B cell (primary cell): ENCODE data around the gene LYRM9. TPM values are rescaled to one million over a fixed set of nuclear protein-coding genes. Genes with fewer than 3 reads are reported as not detected.

ENCODE experiments used
- ATAC-seq: fragments of 200-7000 bp; cut with Tn5 transposase; one replicate; pipeline ENCODE4 v1.10.0; 2021; ENCODE audit warnings: low read depth, mild to moderate bottlenecking, moderate number of reproducible peaks, moderate library complexity
- CTCF ChIA-PET: fragments of 350-600 bp; sonication (Branson Sonifier 250); formaldehyde crosslinking; loops from one replicate; lab custom pipeline; 2021; ENCODE audit warnings: antibody characterized with exemption, inconsistent platforms; lab: Charles Lee
- POLR2A ChIA-PET: fragments of 350-600 bp; sonication (Branson Sonifier 250); formaldehyde crosslinking; loops from one replicate; lab custom pipeline; 2021; ENCODE audit warnings: antibody characterized with exemption; lab: Charles Lee
- DNase-seq: peaks from one replicate; pipeline ENCODE4 v3.0.0; 2013
- H2AFZ ChIP-seq: 2 replicates; pipeline ENCODE4 v1.6.1; 2012; ENCODE audit warnings: mild to moderate bottlenecking, low read depth, low read length; ENCODE audit not compliant: insufficient read depth, poor library complexity, severe bottlenecking
- H3K27ac ChIP-seq, 2 donors: 1 replicate in 1 of 2; 2 replicates in 1 of 2; pipeline ENCODE4 v1.5.1; 2012 to 2013; ENCODE audit warnings: low read length in 2 of 2, mild to moderate bottlenecking in 2 of 2, moderate library complexity in 1 of 2
- H3K27me3 ChIP-seq, 4 experiments: fragments of 200-600 bp in 1 of 4; sonication (generic) in 1 of 4; replicated peaks in 1 of 4; 1 replicate in 2 of 4; 2 replicates in 2 of 4; pipeline versions ENCODE4 v1.6.1 to v1.7.0; 2013 to 2016; ENCODE audit warnings: low read length in 3 of 4, mild to moderate bottlenecking in 2 of 4, mixed read lengths in 1 of 4, moderate library complexity in 1 of 4; ENCODE audit not compliant: insufficient read depth in 4 of 4, control insufficient read depth in 3 of 4; ENCODE audit errors: control extremely low read depth in 1 of 4
- H3K36me3 ChIP-seq, 2 experiments: replicated peaks in 1 of 2; 1 replicate in 1 of 2; 2 replicates in 1 of 2; pipeline versions ENCODE4 v1.6.1 to v1.7.1; 2013; ENCODE audit warnings: low read length in 1 of 2; ENCODE audit not compliant: insufficient read depth in 2 of 2, control insufficient read depth in 1 of 2; ENCODE audit errors: control extremely low read depth in 1 of 2, extremely low read depth in 1 of 2
- H3K4me1 ChIP-seq, 2 donors: fragments of 200-600 bp in 1 of 2; sonication (generic) in 1 of 2; 1 replicate in 1 of 2; 2 replicates in 1 of 2; pipeline versions ENCODE4 v1.5.1 to v1.6.1; 2013 to 2017; ENCODE audit warnings: low read length in 2 of 2; ENCODE audit not compliant: control insufficient read depth in 2 of 2, insufficient read depth in 2 of 2
- H3K4me2 ChIP-seq: replicated peaks from 2 replicates; pipeline ENCODE3; 2012; ENCODE audit warnings: mild to moderate bottlenecking, low read depth, low read length; ENCODE audit not compliant: poor library complexity, severe bottlenecking
- H3K4me3 ChIP-seq, 5 experiments: fragments of 200-600 bp in 1 of 5; sonication (generic) in 1 of 5; 1 replicate in 3 of 5; 2 replicates in 2 of 5; pipeline versions ENCODE4 v1.5.1 to v1.7.0; 2011 to 2016; ENCODE audit warnings: low read length in 4 of 5, mild to moderate bottlenecking in 4 of 5, low read depth in 2 of 5, control low read depth in 1 of 5, moderate library complexity in 1 of 5; ENCODE audit not compliant: insufficient read depth in 1 of 5; ENCODE audit errors: control extremely low read depth in 1 of 5, extremely low read depth in 1 of 5
- H3K79me2 ChIP-seq: fragments of 200-600 bp; sonication (generic); one replicate; pipeline ENCODE4 v1.6.0; 2016; ENCODE audit warnings: low read length; ENCODE audit not compliant: control insufficient read depth, insufficient read depth
- H3K9ac ChIP-seq: fragments of 200-600 bp; sonication (generic); 2 replicates; pipeline ENCODE4 v1.6.1; 2017; ENCODE audit warnings: mild to moderate bottlenecking, low read length, moderate library complexity
- H3K9me3 ChIP-seq, 3 donors: one replicate each; pipeline versions ENCODE4 v1.6.1 to v1.7.1; 2013; ENCODE audit warnings: low read length in 2 of 3; ENCODE audit not compliant: control insufficient read depth in 2 of 3, insufficient read depth in 1 of 3; ENCODE audit errors: control extremely low read depth in 1 of 3
- H4K20me1 ChIP-seq: 2 replicates; pipeline ENCODE4 v1.6.0; 2012; ENCODE audit warnings: mild to moderate bottlenecking, low read length; ENCODE audit not compliant: insufficient read depth, control insufficient read depth, poor library complexity, severe bottlenecking
- H3K27ac Mint-ChIP-seq: one replicate; pipeline ENCODE4 v1.8.0; 2021; ENCODE audit warnings: mixed read lengths
- H3K27me3 Mint-ChIP-seq: one replicate; pipeline ENCODE4 v1.8.0; 2021; ENCODE audit warnings: mixed read lengths
- H3K4me1 Mint-ChIP-seq: one replicate; pipeline ENCODE4 v1.8.0; 2021; ENCODE audit warnings: mixed read lengths
- H3K4me3 Mint-ChIP-seq: one replicate; pipeline ENCODE4 v1.8.0; 2021; ENCODE audit warnings: mixed read lengths
- H3K9me3 Mint-ChIP-seq: one replicate; pipeline ENCODE4 v1.8.0; 2022; ENCODE audit warnings: mixed read lengths; ENCODE audit not compliant: insufficient read depth
- EZH2 ChIP-seq: IDR thresholded peaks from 2 replicates; pipeline ENCODE4 v1.6.1; 2012; ENCODE audit warnings: borderline replicate concordance, low read depth, mild to moderate bottlenecking, moderate library complexity, low read length; ENCODE audit not compliant: insufficient read depth, poor library complexity, severe bottlenecking
- WGBS: methylation state at CpG from one replicate; pipeline ENCODE4 v1.1.5; 2013; ENCODE audit warnings: missing lambda C conversion rate; ENCODE audit not compliant: insufficient coverage; 5-methylcytosine and 5-hydroxymethylcytosine counted together
- intact Hi-C: fragments of 100-400 bp; cut with micrococcal nuclease; formaldehyde crosslinking; loops from one replicate; pipeline ENCODE4 v1.10.0; 2022
- polyA plus RNA-seq: library from polyadenylated mRNA; depleted of rRNA; stranded (reverse); fragments of >200 nt; gene quantifications from 2 replicates; pipeline ENCODE4 v1.2.3, GENCODE V29; 2012
- total RNA-seq, 2 donors: library from RNA; stranded (reverse); fragments of 120-200 nt in 1 of 2; gene quantifications; 1 replicate in 1 of 2; 2 replicates in 1 of 2; pipeline versions ENCODE4 v1.2.3 to v1.2.4, GENCODE V29; 2013 to 2022
- TF ChIP-seq, protein P1 (sequence below): fragments of 200-600 bp; IDR thresholded peaks from one replicate; pipeline ENCODE4 v1.8.0; 2022; ENCODE audit warnings: antibody characterized with exemption, mild to moderate bottlenecking

Gene LYRM9
- total and polyA plus RNA-seq, 2 donors (not counting 1 experiment from before 2014, with no cell fraction given) = 12.1 to 14.2 TPM

DNA sequence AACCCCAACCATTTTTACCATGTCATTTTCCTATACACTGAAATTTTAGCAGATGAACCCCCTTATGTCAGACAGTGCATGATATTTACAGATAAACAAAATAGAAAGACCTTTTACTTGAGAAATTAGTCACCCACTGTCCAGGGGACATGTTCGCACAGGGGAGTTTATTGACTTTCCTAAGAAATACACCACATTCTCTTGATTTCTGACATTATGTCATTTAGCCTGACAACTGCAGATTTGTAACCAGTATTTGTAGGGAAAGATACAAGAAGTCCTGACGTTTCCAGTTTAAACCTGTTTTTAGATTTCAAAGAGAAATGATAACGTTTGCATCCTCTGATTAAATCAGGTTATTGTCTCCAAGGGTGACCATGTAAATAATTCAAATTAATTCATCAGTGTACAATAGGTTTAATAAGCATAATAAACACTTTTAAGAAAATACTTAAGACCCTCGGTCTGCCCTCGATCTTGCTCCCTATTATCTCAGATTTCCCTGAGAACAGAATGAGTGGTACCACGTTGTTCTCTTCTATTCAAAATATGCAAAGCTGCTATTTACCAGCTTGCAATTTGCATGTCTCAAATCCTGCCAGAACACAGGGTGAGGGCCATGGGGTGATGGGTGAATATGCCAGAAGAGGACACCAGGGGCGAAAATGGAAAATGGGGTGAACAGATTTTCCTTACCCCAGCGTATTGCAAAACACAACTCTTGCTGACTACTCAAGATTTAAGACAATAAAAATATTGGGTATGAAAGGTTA is 2.1 kb upstream of the LYRM9 start:
- Mint-ChIP-seq H3K9me3 (no peaks in the 10 kb centered on the region), H3K27ac (no peak overlapping the region), H3K27me3 (peaks cover 9% of the 10 kb centered on the region), H3K4me3 (no peak overlapping the region), H3K4me1 (peaks cover 19% of the 10 kb centered on the region)
- no peak overlapping the region for H2AFZ ChIP-seq
- no peaks in the 10 kb centered on the region for H3K79me2 ChIP-seq
- H3K9me3 ChIP-seq = no peaks in the 10 kb centered on the region
- POLR2A ChIA-PET = no interaction called here
- no peak for DNase-seq
- no peaks in the 10 kb centered on the region for H4K20me1 ChIP-seq
- intact Hi-C loops = loop anchor here (10.0 kb wide), 1 partner anchor 601 kb away; the partner anchor contains the start of gene WSB1
- no peak overlapping the region for H3K9ac ChIP-seq
- H3K36me3 ChIP-seq = no peaks in the 10 kb centered on the region
- H3K4me3 ChIP-seq = no peak overlapping the region
- H3K27me3 ChIP-seq = no peaks in the 10 kb centered on the region
- H3K4me2 ChIP-seq = no peak overlapping the region
- no peak for ATAC-seq
- H3K27ac ChIP-seq = no peak overlapping the region
- no CpG with 5 or more reads among the region's 8 CpGs for WGBS
- CTCF ChIA-PET = interaction anchor here (0.7 to 4.3 kb wide), 5 partner anchors 7 to 358 kb away, joined by 3 to 108 read pairs (median 25); no protein-coding TSS in a partner anchor
- TF ChIP-seq, protein P1, sequence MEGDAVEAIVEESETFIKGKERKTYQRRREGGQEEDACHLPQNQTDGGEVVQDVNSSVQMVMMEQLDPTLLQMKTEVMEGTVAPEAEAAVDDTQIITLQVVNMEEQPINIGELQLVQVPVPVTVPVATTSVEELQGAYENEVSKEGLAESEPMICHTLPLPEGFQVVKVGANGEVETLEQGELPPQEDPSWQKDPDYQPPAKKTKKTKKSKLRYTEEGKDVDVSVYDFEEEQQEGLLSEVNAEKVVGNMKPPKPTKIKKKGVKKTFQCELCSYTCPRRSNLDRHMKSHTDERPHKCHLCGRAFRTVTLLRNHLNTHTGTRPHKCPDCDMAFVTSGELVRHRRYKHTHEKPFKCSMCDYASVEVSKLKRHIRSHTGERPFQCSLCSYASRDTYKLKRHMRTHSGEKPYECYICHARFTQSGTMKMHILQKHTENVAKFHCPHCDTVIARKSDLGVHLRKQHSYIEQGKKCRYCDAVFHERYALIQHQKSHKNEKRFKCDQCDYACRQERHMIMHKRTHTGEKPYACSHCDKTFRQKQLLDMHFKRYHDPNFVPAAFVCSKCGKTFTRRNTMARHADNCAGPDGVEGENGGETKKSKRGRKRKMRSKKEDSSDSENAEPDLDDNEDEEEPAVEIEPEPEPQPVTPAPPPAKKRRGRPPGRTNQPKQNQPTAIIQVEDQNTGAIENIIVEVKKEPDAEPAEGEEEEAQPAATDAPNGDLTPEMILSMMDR = no peak
- no peak for TF ChIP-seq EZH2
- H3K4me1 ChIP-seq = peaks cover 16 to 23% of the 10 kb centered on the region in 2 donors
